ENCODE results near the gene TRPM6.
"Not testable (repeated sequence)": the region's sequence is repeated elsewhere in the genome, so short reads cannot be mapped to it uniquely, and the experiment has no call there.

The TRPM6 gene

GRCh38 chr9:74859786-74860185 lies 27.9 kb downstream of the TRPM6 start:
- no peak for DNase-seq (ENCODE audit: low spot score)

GRCh38 chr9:74858751-74859414 lies 28.8 kb downstream of the TRPM6 start:
- DNase-seq (ENCODE audit: low spot score): peak; percentile 4

- DNase-seq (ENCODE audit: low spot score): no peak
Observed at GRCh38 chr9:74856989-74857388, 30.7 kb downstream of the TRPM6 start.

GRCh38 chr9:74855072-74855471 lies 32.6 kb downstream of the TRPM6 start:
- no peak for DNase-seq (ENCODE audit: low spot score)

GRCh38 chr9:74853024-74853423 lies 34.7 kb downstream of the TRPM6 start:
- DNase-seq (ENCODE audit: low spot score): not testable (repeated sequence)

GRCh38 chr9:74848153-74848525 lies 39.6 kb downstream of the TRPM6 start:
- no peak for DNase-seq (ENCODE audit: low spot score)

GRCh38 chr9:74847478-74848152 lies 40.1 kb downstream of the TRPM6 start:
- no peak for DNase-seq (ENCODE audit: low spot score)

- peak; percentile 14 for DNase-seq (ENCODE audit: low spot score)
Observed at GRCh38 chr9:74846766-74847165, 41.0 kb downstream of the TRPM6 start.

GRCh38 chr9:74838351-74838750 lies 49.4 kb downstream of the TRPM6 start:
- no peak for DNase-seq (ENCODE audit: low spot score)

GRCh38 chr9:74824654-74825053 lies 63.1 kb downstream of the TRPM6 start:
- no peak for DNase-seq (ENCODE audit: low spot score)

GRCh38 chr9:74821636-74822035 lies 66.1 kb downstream of the TRPM6 start:
- DNase-seq (ENCODE audit: low spot score): no peak

- no peak for DNase-seq (ENCODE audit: low spot score)
Observed at GRCh38 chr9:74817816-74818215, 69.9 kb downstream of the TRPM6 start.

- peak; percentile 3 for DNase-seq (ENCODE audit: low spot score)
Observed at GRCh38 chr9:74817281-74817810, 70.4 kb downstream of the TRPM6 start.

GRCh38 chr9:74810200-74810599 lies 77.5 kb downstream of the TRPM6 start:
- no peak for DNase-seq (ENCODE audit: low spot score)

GRCh38 chr9:74804018-74804385 lies 83.7 kb downstream of the TRPM6 start:
- DNase-seq (ENCODE audit: low spot score): no peak

- no peak for DNase-seq (ENCODE audit: low spot score)
Observed at GRCh38 chr9:74803376-74804017, 84.2 kb downstream of the TRPM6 start.

GRCh38 chr9:74800226-74800625 lies 87.5 kb downstream of the TRPM6 start:
- no peak for DNase-seq (ENCODE audit: low spot score)

- no peak for DNase-seq (ENCODE audit: low spot score)
Observed at GRCh38 chr9:74795803-74796202, 91.9 kb downstream of the TRPM6 start.

- no peak for DNase-seq (ENCODE audit: low spot score)
Observed at GRCh38 chr9:74795081-74795480, 92.6 kb downstream of the TRPM6 start.

- DNase-seq (ENCODE audit: low spot score): no peak
Observed at GRCh38 chr9:74784506-74784905, 103.2 kb downstream of the TRPM6 start.

GRCh38 chr9:74783408-74783807 lies 104.3 kb downstream of the TRPM6 start:
- DNase-seq (ENCODE audit: low spot score): peak; percentile 30

- peak; percentile 67 for DNase-seq (ENCODE audit: low spot score)
Observed at GRCh38 chr9:74777136-74777879, 110.4 kb downstream of the TRPM6 start.
